Hepatic stellate cell (primary cell): Measurements from ENCODE around the gene C3orf52.
"Not testable (repeated sequence)": the region's sequence is repeated elsewhere in the genome, so short reads cannot be mapped to it uniquely, and the experiment has no call there.

Experiments used
- DNase-seq: peaks from one replicate; pipeline ENCODE4 v3.0.0; 2011; ENCODE audit warnings: low spot score

The C3orf52 gene

GRCh38 chr3:112086076-112086854, at the start of gene C3orf52:
Gene C3orf52 (plus strand): TSS chr3:112086389. CDS start chr3:112086408, 19 bp downstream.
- DNase-seq = peak; percentile 90

- not testable (repeated sequence) for DNase-seq
These were observed 49.0 kb upstream of the C3orf52 start for GRCh38 chr3:112037194-112037593.

GRCh38 chr3:112038863-112039262, 47.3 kb upstream of the C3orf52 start:
- peak; percentile 10 for DNase-seq

GRCh38 chr3:112041321-112041720, 44.9 kb upstream of the C3orf52 start:
- DNase-seq = no peak

- DNase-seq = no peak
These were observed 43.3 kb upstream of the C3orf52 start for GRCh38 chr3:112042842-112043280.

GRCh38 chr3:112043621-112044201, 42.5 kb upstream of the C3orf52 start:
- peak; percentile 55 for DNase-seq

- DNase-seq = no peak
These were observed 39.6 kb upstream of the C3orf52 start for GRCh38 chr3:112046599-112046998.

- no peak for DNase-seq
These were observed 38.9 kb upstream of the C3orf52 start for GRCh38 chr3:112047264-112047663.

GRCh38 chr3:112048911-112049310, 37.3 kb upstream of the C3orf52 start:
- no peak for DNase-seq

- DNase-seq = no peak
These were observed 33.0 kb upstream of the C3orf52 start for GRCh38 chr3:112053229-112053628.

GRCh38 chr3:112056451-112056929, 29.7 kb upstream of the C3orf52 start:
- peak; percentile 11 for DNase-seq

GRCh38 chr3:112059497-112059896, 26.7 kb upstream of the C3orf52 start:
- DNase-seq = no peak

GRCh38 chr3:112061152-112061551, 25.0 kb upstream of the C3orf52 start:
- DNase-seq = peak; percentile 24

GRCh38 chr3:112072387-112073060, 13.7 kb upstream of the C3orf52 start:
- not testable (repeated sequence) for DNase-seq

- no peak for DNase-seq
These were observed 12.2 kb upstream of the C3orf52 start for GRCh38 chr3:112074006-112074405.

GRCh38 chr3:112074616-112075497, 11.3 kb upstream of the C3orf52 start:
- peak; percentile 79 for DNase-seq

GRCh38 chr3:112078125-112079083, 7.8 kb upstream of the C3orf52 start:
- DNase-seq = no peak

GRCh38 chr3:112083239-112083638, 3.0 kb upstream of the C3orf52 start:
- DNase-seq = no peak

- no peak for DNase-seq
These were observed 1.0 kb upstream of the C3orf52 start for GRCh38 chr3:112084980-112085705.

GRCh38 chr3:112085735-112086075, 484 bp upstream of the C3orf52 start:
- no peak for DNase-seq
